ENCODE results near the gene KDM4C. TPM values are rescaled to one million over a fixed set of nuclear protein-coding genes. Genes with fewer than 3 reads are reported as not detected.
A peak's percentile ranks its signal among the peaks of the same experiment; 100 is the strongest.

Gene KDM4C
- total and polyA plus RNA-seq, 2 of the 13 experiments (the other 11 are each of a cell fraction or from before 2014, with no cell fraction given), result 19.4 to 23.6 TPM

- TF ChIP-seq ZMYM2 (CRISPR knock-in tag; IDR thresholded peaks at IDR 0.05), result no peak
- no peak for TF ChIP-seq GLI4 (CRISPR knock-in tag; IDR thresholded peaks at IDR 0.05; ENCODE audit: borderline replicate concordance)
- TF ChIP-seq ZNF737 (CRISPR knock-in tag; IDR thresholded peaks at IDR 0.05; ENCODE audit: borderline replicate concordance), result no peak
- no peak for TF ChIP-seq CTCF (CRISPR knock-in tag; IDR thresholded peaks at IDR 0.05)
- no peak for TF ChIP-seq NCOA1 (CRISPR knock-in tag; IDR thresholded peaks at IDR 0.05)
- TF ChIP-seq, protein P1, sequence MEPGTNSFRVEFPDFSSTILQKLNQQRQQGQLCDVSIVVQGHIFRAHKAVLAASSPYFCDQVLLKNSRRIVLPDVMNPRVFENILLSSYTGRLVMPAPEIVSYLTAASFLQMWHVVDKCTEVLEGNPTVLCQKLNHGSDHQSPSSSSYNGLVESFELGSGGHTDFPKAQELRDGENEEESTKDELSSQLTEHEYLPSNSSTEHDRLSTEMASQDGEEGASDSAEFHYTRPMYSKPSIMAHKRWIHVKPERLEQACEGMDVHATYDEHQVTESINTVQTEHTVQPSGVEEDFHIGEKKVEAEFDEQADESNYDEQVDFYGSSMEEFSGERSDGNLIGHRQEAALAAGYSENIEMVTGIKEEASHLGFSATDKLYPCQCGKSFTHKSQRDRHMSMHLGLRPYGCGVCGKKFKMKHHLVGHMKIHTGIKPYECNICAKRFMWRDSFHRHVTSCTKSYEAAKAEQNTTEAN (CRISPR knock-in tag; conservative IDR thresholded peaks at IDR 0.05), result no peak; the same call in 1 of the 2 replicates
- no peak for TF ChIP-seq NAIF1 (CRISPR knock-in tag; IDR thresholded peaks at IDR 0.05; ENCODE audit: borderline replicate concordance)
- TF ChIP-seq SRSF4 (IDR thresholded peaks at IDR 0.05; ENCODE audit: low read depth, low read length, poor library complexity, severe bottlenecking), result no peak
- no peak for TF ChIP-seq ARNT2 (CRISPR knock-in tag; IDR thresholded peaks at IDR 0.05; ENCODE audit: low read depth)
- TF ChIP-seq GATAD2A (CRISPR knock-in tag; IDR thresholded peaks at IDR 0.05), result peak; percentile 91
- TF ChIP-seq GATA4 (IDR thresholded peaks at IDR 0.05; ENCODE audit: borderline replicate concordance, low read depth), result no peak
- TF ChIP-seq SP4 (CRISPR knock-in tag; IDR thresholded peaks at IDR 0.05), result no peak
- no peak for TF ChIP-seq SIX4 (CRISPR knock-in tag; IDR thresholded peaks at IDR 0.05)
- no peak for TF ChIP-seq ZNF234 (CRISPR knock-in tag; conservative IDR thresholded peaks at IDR 0.05)
- no peak for TF ChIP-seq ZNF337 (CRISPR knock-in tag; IDR thresholded peaks at IDR 0.05; ENCODE audit: borderline replicate concordance, low read depth)
- no peak; the same call in 1 of the 2 replicates for TF ChIP-seq ZNF788 (CRISPR knock-in tag; IDR thresholded peaks at IDR 0.05; ENCODE audit: borderline replicate concordance)
- no peak for TF ChIP-seq SKI (IDR thresholded peaks at IDR 0.05; ENCODE audit: partially characterized antibody)
- no peak for TF ChIP-seq CSRNP1 (CRISPR knock-in tag; IDR thresholded peaks at IDR 0.05)
These were observed 30.6 kb downstream of the KDM4C start (continued) for GRCh38 chr9:6788162-6789016.
